Endothelial cell of umbilical vein (primary cell): Measurements from ENCODE around the gene CABP2. TPM values are rescaled to one million over a fixed set of nuclear protein-coding genes. Genes with fewer than 3 reads are reported as not detected.
A peak's percentile ranks its signal among the peaks of the same experiment; 100 is the strongest.
"Not testable (repeated sequence)": the region's sequence is repeated elsewhere in the genome, so short reads cannot be mapped to it uniquely, and the experiment has no call there.

ENCODE experiments used
- BruUV-seq: library from RNA; stranded (reverse); fragments of 400-500 nt; replicated peaks from 2 replicates; lab custom pipeline; 2021; lab: Mats Ljungman, UMichigan
- CTCF ChIA-PET: fragments of 300-600, 350-600 bp; sonication (Branson Sonifier 250); formaldehyde crosslinking; loops from one replicate; lab custom pipeline; 2021; ENCODE audit warnings: antibody characterized with exemption, inconsistent platforms; lab: Charles Lee
- POLR2A ChIA-PET: fragments of 300-600, 350-600 bp; sonication (Branson Sonifier 250); formaldehyde crosslinking; loops from one replicate; lab custom pipeline; 2021; ENCODE audit warnings: antibody characterized with exemption, inconsistent platforms; lab: Charles Lee
- DNase-seq: peaks from one replicate; pipeline ENCODE4 v3.0.0-alpha.2; 2011; ENCODE audit warnings: low read depth, low spot score
- FAIRE-seq: peaks from 2 replicates; lab custom pipeline; 2011; peaks lifted over from hg19 to GRCh38; lab: Jason Lieb, UNC
- H2AFZ ChIP-seq: 2 replicates; pipeline ENCODE4 v1.6.0; 2012; ENCODE audit warnings: low read depth, low read length, control low read depth, inconsistent platforms
- H3K27ac ChIP-seq: 2 replicates; pipeline ENCODE4 v1.5.1; 2011; ENCODE audit warnings: low read depth, mild to moderate bottlenecking, control low read depth, low read length, moderate library complexity; ENCODE audit not compliant: insufficient read depth
- H3K27me3 ChIP-seq, 2 experiments: 2 replicates each; pipeline versions ENCODE4 v1.6.0 to v1.6.1; 2011; ENCODE audit warnings: low read length in 2 of 2, mixed read lengths in 1 of 2; ENCODE audit not compliant: control insufficient read depth in 2 of 2, insufficient read depth in 2 of 2
- H3K36me3 ChIP-seq, 2 experiments: 2 replicates in 1 of 2; 3 replicates in 1 of 2; pipeline ENCODE4 v1.5.1; 2011; ENCODE audit warnings: low read length in 2 of 2, mild to moderate bottlenecking in 1 of 2, moderate library complexity in 1 of 2; ENCODE audit not compliant: control insufficient read depth in 2 of 2, insufficient read depth in 2 of 2; ENCODE audit errors: extremely low read depth in 1 of 2
- H3K4me1 ChIP-seq: 3 replicates; pipeline ENCODE4 v1.5.1; 2011; ENCODE audit warnings: mild to moderate bottlenecking, low read length; ENCODE audit not compliant: control insufficient read depth, insufficient read depth; ENCODE audit errors: extremely low read depth
- H3K4me2 ChIP-seq: 2 replicates; pipeline ENCODE4 v1.6.1; 2011; ENCODE audit warnings: low read length, control low read depth, mixed read lengths; ENCODE audit not compliant: insufficient read depth
- H3K4me3 ChIP-seq, 3 experiments: fragments of 200-600 bp in 1 of 3; sonication (generic), shearing (Covaris generic) in 1 of 3; replicated peaks in 1 of 3; 2 replicates each; pipeline ENCODE4 v1.5.1; 2011 to 2016; ENCODE audit warnings: control low read depth in 3 of 3, low read length in 3 of 3, mild to moderate bottlenecking in 2 of 3, inconsistent platforms in 1 of 3, low read depth in 1 of 3, moderate library complexity in 1 of 3; ENCODE audit not compliant: insufficient read depth in 1 of 3
- H3K79me2 ChIP-seq: 2 replicates; pipeline ENCODE4 v1.6.0; 2012; ENCODE audit warnings: low read length, inconsistent platforms; ENCODE audit not compliant: control insufficient read depth, insufficient read depth
- H3K9ac ChIP-seq: replicated peaks from 2 replicates; pipeline ENCODE3; 2011; ENCODE audit warnings: low read length, control low read depth; ENCODE audit not compliant: insufficient read depth; ENCODE audit errors: extremely low read depth
- H3K9me1 ChIP-seq: replicated peaks from 3 replicates; pipeline ENCODE4 v1.6.0; 2011; ENCODE audit warnings: mild to moderate bottlenecking, low read length; ENCODE audit not compliant: control insufficient read depth, insufficient read depth; ENCODE audit errors: extremely low read depth
- H3K9me3 ChIP-seq: replicated peaks from 2 replicates; pipeline ENCODE4 v1.5.1; 2012; ENCODE audit warnings: low read length, inconsistent platforms; ENCODE audit not compliant: control insufficient read depth, insufficient read depth
- H4K20me1 ChIP-seq: replicated peaks from 2 replicates; pipeline ENCODE3; 2011; ENCODE audit warnings: mild to moderate bottlenecking, low read length; ENCODE audit not compliant: control insufficient read depth, insufficient read depth; ENCODE audit errors: extremely low read depth
- MYC ChIP-seq: IDR thresholded peaks from one replicate; pipeline ENCODE4 v1.6.1; 2011; ENCODE audit warnings: mild to moderate bottlenecking, low read depth, low read length
- POLR2A ChIP-seq: IDR thresholded peaks from 2 replicates; pipeline ENCODE4 v1.6.1; 2012; ENCODE audit warnings: low read depth, mild to moderate bottlenecking, control low read depth, low read length
- dilution Hi-C: fragments of 300-500 bp; cut with MboI; formaldehyde crosslinking; loops from one replicate; pipeline ENCODE4 v1.15.0; 2019; ENCODE audit warnings: low sequenced_read_pairs; ENCODE audit not compliant: extremely low pct_ligation_motif_present
- intact Hi-C: fragments of 100-400 bp; cut with micrococcal nuclease; formaldehyde crosslinking; loops from one replicate; pipeline ENCODE4 v1.10.0; 2022
- polyA plus RNA-seq, 4 experiments: library from polyadenylated mRNA; depleted of rRNA in 3 of 4; stranded (reverse) in 3 of 4; unstranded in 1 of 4; fragments of >200 nt; gene quantifications; 2 replicates each; pipeline versions ENCODE4 v1.2.1 to v1.2.3, GENCODE V29; 2011 to 2012; ENCODE audit warnings: missing spikeins in 1 of 4
- total RNA-seq: library from RNA; stranded (reverse); gene quantifications from 2 replicates; pipeline ENCODE4 v1.2.3, GENCODE V29; 2021
- TF ChIP-seq, protein P1 (sequence below): IDR thresholded peaks from 2 replicates; pipeline ENCODE4 v1.6.1; 2011; ENCODE audit not compliant: insufficient read depth, insufficient read length

Gene CABP2
- total and polyA plus RNA-seq, 2 donors (not counting 3 experiments of a cell fraction or from before 2014, with no cell fraction given), result not detected

DNA sequence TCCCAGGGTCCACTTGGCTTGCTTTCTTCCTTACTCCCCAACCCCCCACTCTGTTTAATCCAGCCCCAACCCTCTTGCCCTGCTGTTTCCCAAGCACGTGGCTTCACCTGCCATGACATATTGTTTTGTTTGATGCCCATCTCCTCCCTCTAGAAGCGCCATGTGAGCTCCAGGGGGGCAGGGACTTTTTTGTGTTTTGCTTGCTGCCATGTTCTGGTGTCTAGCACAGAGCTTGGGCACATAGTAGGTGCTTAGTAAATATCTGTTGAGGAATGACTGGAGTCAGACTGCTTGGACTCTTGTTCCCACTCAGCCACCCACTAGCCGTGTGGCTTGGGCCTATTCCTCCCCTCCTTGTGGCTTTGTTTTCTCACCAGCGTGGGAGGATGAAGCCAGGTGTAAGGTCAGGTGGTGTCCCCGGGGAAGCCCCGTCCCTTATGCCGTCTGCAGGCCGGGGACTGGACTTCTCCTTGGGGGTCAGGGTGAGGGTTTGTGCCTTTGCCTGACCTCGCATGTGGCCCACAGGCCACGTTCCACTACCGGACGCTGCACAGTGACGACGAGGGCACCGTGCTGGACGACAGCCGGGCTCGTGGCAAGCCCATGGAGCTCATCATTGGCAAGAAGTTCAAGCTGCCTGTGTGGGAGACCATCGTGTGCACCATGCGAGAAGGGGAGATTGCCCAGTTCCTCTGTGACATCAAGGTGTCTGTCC is 36.6 kb downstream of the CABP2 start:
- Histone ChIP-seq H3K79me2 (no peaks in the 10 kb centered on the region), H3K9me3 (no peaks in the 10 kb centered on the region), H3K9ac (no peak overlapping the region), H4K20me1 (no peaks in the 10 kb centered on the region), H3K27ac (no peak overlapping the region), H3K9me1 (no peaks in the 10 kb centered on the region), H3K27me3 (no peaks in the 10 kb centered on the region), H3K4me1 (no peaks in the 10 kb centered on the region), H3K36me3 (peaks cover 0 to 9% of the 10 kb centered on the region in 2 experiments), H3K4me2 (no peak overlapping the region), H2AFZ (no peak overlapping the region), H3K4me3 (no peak overlapping the region)
- TF ChIP-seq MYC, result no peak
- no peak for TF ChIP-seq POLR2A
- TF ChIP-seq, protein P1, sequence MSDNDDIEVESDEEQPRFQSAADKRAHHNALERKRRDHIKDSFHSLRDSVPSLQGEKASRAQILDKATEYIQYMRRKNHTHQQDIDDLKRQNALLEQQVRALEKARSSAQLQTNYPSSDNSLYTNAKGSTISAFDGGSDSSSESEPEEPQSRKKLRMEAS, result no peak
- no TSS peak for BruUV-seq
- ChIA-PET POLR2A (no interaction called here), CTCF (no interaction called here)
- DNase-seq (no peak), FAIRE-seq (no peak)
- dilution Hi-C loops (no loop called here), intact Hi-C loops (no loop called here)

DNA sequence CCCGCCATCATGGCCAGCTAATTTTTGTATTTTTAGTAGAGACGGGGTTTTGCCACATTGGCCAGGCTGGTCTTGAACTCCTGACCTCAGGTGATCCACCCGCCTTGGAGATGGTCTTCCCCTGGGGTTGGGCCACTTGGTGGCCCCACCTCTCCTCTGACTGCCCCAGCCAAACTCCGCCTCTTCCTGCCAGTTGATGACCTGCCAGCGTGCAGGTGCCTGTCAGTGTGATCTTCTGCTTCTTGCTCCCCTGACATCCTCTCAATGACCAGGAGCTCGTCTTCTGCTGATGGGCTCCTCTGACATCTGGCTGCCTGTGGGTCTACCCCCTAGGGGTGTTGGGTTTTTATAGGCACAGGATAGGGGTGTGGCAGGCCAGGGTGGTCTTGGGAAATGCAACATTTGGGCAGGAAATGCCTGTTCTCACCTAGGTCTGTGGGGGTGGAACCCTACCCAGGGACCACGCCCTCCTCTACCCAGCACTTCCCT is 37.3 kb downstream of the CABP2 start:
- POLR2A ChIA-PET, result interaction anchor here (0.7 kb wide), 1 partner anchor 192 kb away, joined by 5 read pairs; no protein-coding TSS in a partner anchor
- H3K27me3 ChIP-seq, H3K9ac ChIP-seq, H4K20me1 ChIP-seq, H3K9me3 ChIP-seq, H3K79me2 ChIP-seq, intact Hi-C loops, H3K4me3 ChIP-seq, BruUV-seq, CTCF ChIA-PET, H3K9me1 ChIP-seq, dilution Hi-C loops, H3K27ac ChIP-seq, H3K36me3 ChIP-seq, H3K4me1 ChIP-seq, DNase-seq, H2AFZ ChIP-seq, H3K4me2 ChIP-seq: not testable (repeated sequence)
- FAIRE-seq, result peak; percentile 85
